H9 (cell line): Measurements from ENCODE around the gene TRMT112. TPM values are rescaled to one million over a fixed set of nuclear protein-coding genes. Genes with fewer than 3 reads are reported as not detected.

Source experiments
- DNase-seq: peaks from one replicate; pipeline ENCODE4 v3.0.0-alpha.2; 2017
- H2AFZ ChIP-seq: one replicate; pipeline ENCODE4 v1.6.1; 2013; ENCODE audit warnings: mild to moderate bottlenecking, low read length, control low read depth, moderate library complexity
- H2AK5ac ChIP-seq: 2 replicates; pipeline ENCODE4 v1.6.1; 2013; ENCODE audit warnings: low read length, control low read depth, mixed read lengths; ENCODE audit not compliant: insufficient read length
- H2BK120ac ChIP-seq: one replicate; pipeline ENCODE4 v1.6.1; 2013; ENCODE audit warnings: low read depth, mild to moderate bottlenecking, low read length, control low read depth, inconsistent platforms; ENCODE audit not compliant: poor library complexity, severe bottlenecking
- H2BK12ac ChIP-seq: 2 replicates; pipeline ENCODE4 v1.6.1; 2013; ENCODE audit warnings: low read length, control low read depth, mixed read lengths, low read depth; ENCODE audit not compliant: insufficient read length
- H2BK15ac ChIP-seq: 2 replicates; pipeline ENCODE4 v1.6.1; 2013; ENCODE audit warnings: low read depth, low read length, control low read depth
- H2BK20ac ChIP-seq: one replicate; pipeline ENCODE4 v1.6.1; 2013; ENCODE audit warnings: low read depth, mild to moderate bottlenecking, low read length, control low read depth, inconsistent platforms; ENCODE audit not compliant: poor library complexity, severe bottlenecking
- H2BK5ac ChIP-seq: 2 replicates; pipeline ENCODE4 v1.6.1; 2013; ENCODE audit warnings: low read length, control low read depth, mixed read lengths; ENCODE audit not compliant: insufficient read length
- H3K14ac ChIP-seq: 2 replicates; pipeline ENCODE4 v1.6.1; 2013; ENCODE audit warnings: low read length, control low read depth; ENCODE audit not compliant: insufficient read depth
- H3K18ac ChIP-seq: 2 replicates; pipeline ENCODE4 v1.6.1; 2013; ENCODE audit warnings: low read depth, mild to moderate bottlenecking, mixed read lengths, low read length, control low read depth; ENCODE audit not compliant: insufficient read length
- H3K23ac ChIP-seq: 2 replicates; pipeline ENCODE4 v1.6.1; 2013; ENCODE audit warnings: low read length, control low read depth, mixed read lengths, low read depth; ENCODE audit not compliant: insufficient read length
- H3K23me2 ChIP-seq: 2 replicates; pipeline ENCODE4 v1.6.1; 2013; ENCODE audit warnings: low read depth, mild to moderate bottlenecking, mixed read lengths, low read length, control low read depth; ENCODE audit not compliant: insufficient read length, poor library complexity, severe bottlenecking
- H3K27ac ChIP-seq: 2 replicates; pipeline ENCODE4 v1.5.1; 2013; ENCODE audit warnings: low read length, control low read depth, mixed read lengths, low read depth; ENCODE audit not compliant: insufficient read length
- H3K27me3 ChIP-seq: 2 replicates; pipeline ENCODE4 v1.6.1; 2013; ENCODE audit warnings: low read length, control low read depth, inconsistent platforms; ENCODE audit not compliant: insufficient read depth
- H3K4ac ChIP-seq: 2 replicates; pipeline ENCODE4 v1.6.1; 2013; ENCODE audit warnings: low read depth, mild to moderate bottlenecking, control low read depth, inconsistent platforms, low read length, moderate library complexity
- H3K4me1 ChIP-seq: 2 replicates; pipeline ENCODE4 v1.6.1; 2013; ENCODE audit warnings: low read length, control low read depth, inconsistent platforms; ENCODE audit not compliant: insufficient read depth
- H3K4me2 ChIP-seq: 2 replicates; pipeline ENCODE4 v1.6.1; 2013; ENCODE audit warnings: low read length, control low read depth, mixed read lengths; ENCODE audit not compliant: insufficient read length, insufficient read depth
- H3K56ac ChIP-seq: 2 replicates; pipeline ENCODE4 v1.6.1; 2013; ENCODE audit warnings: low read depth, mild to moderate bottlenecking, mixed read lengths, low read length, control low read depth; ENCODE audit not compliant: insufficient read length
- H3K79me1 ChIP-seq: 2 replicates; pipeline ENCODE4 v1.6.1; 2013; ENCODE audit warnings: low read depth, mild to moderate bottlenecking, moderate library complexity, low read length, control low read depth, inconsistent platforms; ENCODE audit not compliant: insufficient read depth, poor library complexity, severe bottlenecking
- H3K79me2 ChIP-seq: 2 replicates; pipeline ENCODE4 v1.6.1; 2013; ENCODE audit warnings: low read length, control low read depth, inconsistent platforms; ENCODE audit not compliant: insufficient read depth
- H3K9ac ChIP-seq: 2 replicates; pipeline ENCODE4 v1.6.1; 2013; ENCODE audit warnings: low read length, control low read depth, mixed read lengths; ENCODE audit not compliant: insufficient read length; ENCODE audit errors: extremely low read depth
- H3K9me3 ChIP-seq: one replicate; pipeline ENCODE4 v1.6.1; 2013; ENCODE audit warnings: low read depth, low read length, inconsistent platforms; ENCODE audit not compliant: control insufficient read depth
- H3T11ph ChIP-seq: one replicate; pipeline ENCODE4 v1.6.1; 2013; ENCODE audit warnings: mild to moderate bottlenecking, low read length, control low read depth, inconsistent platforms
- H4K20me1 ChIP-seq: one replicate; pipeline ENCODE4 v1.6.1; 2013; ENCODE audit not compliant: control insufficient read depth, insufficient read length, insufficient read depth
- H4K5ac ChIP-seq: 2 replicates; pipeline ENCODE4 v1.6.1; 2013; ENCODE audit warnings: low read depth, mild to moderate bottlenecking, mixed read lengths, low read length, control low read depth; ENCODE audit not compliant: insufficient read length
- H4K8ac ChIP-seq: replicated peaks from 2 replicates; pipeline ENCODE4 v1.6.1; 2013; ENCODE audit warnings: low read length, control low read depth, mixed read lengths, low read depth; ENCODE audit not compliant: insufficient read length
- H4K91ac ChIP-seq: 2 replicates; pipeline ENCODE4 v1.6.1; 2013; ENCODE audit warnings: low read depth, mild to moderate bottlenecking, moderate library complexity, mixed read lengths, low read length, control low read depth; ENCODE audit not compliant: insufficient read length
- H3K27ac Mint-ChIP-seq, 3 experiments: 2 replicates in 2 of 3; 3 replicates in 1 of 3; pipeline ENCODE4 v1.8.0; 2020 to 2021; ENCODE audit warnings: mixed read lengths in 3 of 3, mild to moderate bottlenecking in 1 of 3, moderate library complexity in 1 of 3
- H3K27me3 Mint-ChIP-seq: 2 replicates; pipeline ENCODE4 v1.8.0; 2021; ENCODE audit warnings: low read depth, mild to moderate bottlenecking, moderate library complexity, mixed read lengths
- H3K36me3 Mint-ChIP-seq, 3 experiments: 2 replicates in 2 of 3; 3 replicates in 1 of 3; pipeline ENCODE4 v1.8.0; 2020 to 2021; ENCODE audit warnings: low read depth in 3 of 3, mixed read lengths in 3 of 3; ENCODE audit not compliant: insufficient read depth in 1 of 3
- H3K4me1 Mint-ChIP-seq, 2 experiments: 2 replicates each; pipeline ENCODE4 v1.8.0; 2020; ENCODE audit warnings: mixed read lengths in 2 of 2
- H3K4me3 Mint-ChIP-seq, 2 experiments: 2 replicates in 1 of 2; 3 replicates in 1 of 2; pipeline ENCODE4 v1.8.0; 2020 to 2021; ENCODE audit warnings: mild to moderate bottlenecking in 2 of 2, mixed read lengths in 2 of 2, moderate library complexity in 1 of 2
- H3K9me3 Mint-ChIP-seq, 2 experiments: 2 replicates in 1 of 2; 3 replicates in 1 of 2; pipeline ENCODE4 v1.8.0; 2020; ENCODE audit warnings: mild to moderate bottlenecking in 2 of 2, mixed read lengths in 2 of 2, moderate library complexity in 1 of 2
- WGBS: extraction: QIAGEN DNeasy Blood & Tissue Kit; methylation state at CpG from one replicate; pipeline ENCODE4 v1.1.7; 2013; ENCODE audit warnings: missing lambda C conversion rate, low lambda C conversion rate, mixed read lengths; ENCODE audit not compliant: insufficient read length; ENCODE audit errors: extremely low coverage; 5-methylcytosine and 5-hydroxymethylcytosine counted together
- total RNA-seq: library from RNA; stranded (reverse); gene quantifications from 2 replicates; pipeline ENCODE4 v1.2.1, GENCODE V29; 2021
- TF ChIP-seq, protein P1 (sequence below): fragments of 200-600 bp; sonication (generic); conservative IDR thresholded peaks from 3 replicates; pipeline ENCODE4 v1.8.0; 2021; ENCODE audit warnings: antibody characterized with exemption, mild to moderate bottlenecking

TRMT112 gene
- total RNA-seq, 1 experiment from 2014 or later: 315 TPM

DNA sequence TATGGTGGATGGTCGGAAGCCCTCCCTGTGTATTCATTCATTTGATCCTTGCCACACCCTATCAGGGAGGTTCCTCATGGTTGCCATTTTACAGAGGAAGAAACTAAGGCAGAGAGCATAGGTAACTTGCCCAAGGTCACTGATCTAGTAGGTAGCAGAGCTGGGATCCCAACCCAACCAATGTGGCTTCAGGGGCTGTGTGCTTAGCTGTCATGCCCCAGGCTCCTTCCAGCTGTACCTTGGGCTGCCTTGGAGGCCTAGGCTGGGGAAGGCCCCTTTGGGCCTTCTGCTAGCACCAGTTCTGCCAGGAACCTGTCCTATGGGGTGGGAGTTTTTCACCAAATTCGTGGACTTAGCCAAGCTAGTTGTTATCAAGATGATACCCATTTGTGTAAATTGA, 41.5 kb downstream of the TRMT112 start:
- Histone ChIP-seq H3K4me2 (no peak overlapping the region), H3K27me3 (no peaks in the 10 kb centered on the region), H3K56ac (no peak overlapping the region), H3K79me1 (no peaks in the 10 kb centered on the region), H4K20me1 (peaks cover 2% of the 10 kb centered on the region), H3K79me2 (no peaks in the 10 kb centered on the region), H2BK20ac (no peak overlapping the region), H3K23ac (no peak overlapping the region), H2AFZ (no peak overlapping the region), H3K4me1 (no peaks in the 10 kb centered on the region), H2BK5ac (no peak overlapping the region), H4K8ac (no peak overlapping the region), H4K5ac (no peak overlapping the region), H3K9me3 (no peaks in the 10 kb centered on the region), H3K9ac (no peak overlapping the region), H2BK12ac (no peak overlapping the region), H3K18ac (no peak overlapping the region), H2BK120ac (no peak overlapping the region), H3K23me2 (peaks cover 5% of the 10 kb centered on the region), H4K91ac (no peak overlapping the region), H2AK5ac (no peak overlapping the region), H3K27ac (no peak overlapping the region), H3K14ac (no peak overlapping the region), H3K4ac (no peak overlapping the region), H3T11ph (no peak overlapping the region), H2BK15ac (no peak overlapping the region)
- DNase-seq: no peak
- no CpG with 5 or more reads among the region's 2 CpGs for WGBS
- Mint-ChIP-seq H3K27me3 (no peaks in the 10 kb centered on the region; the same call in none of the 2 replicates), H3K9me3 (no peaks in the 10 kb centered on the region), H3K27ac (no peak overlapping the region), H3K36me3 (peaks cover 0 to 9% (median 6%) of the 10 kb centered on the region in 3 experiments; a peak in 4 of 7 replicates), H3K4me1 (peaks cover 12 to 16% of the 10 kb centered on the region in 2 experiments), H3K4me3 (no peak overlapping the region)
- TF ChIP-seq, protein P1, sequence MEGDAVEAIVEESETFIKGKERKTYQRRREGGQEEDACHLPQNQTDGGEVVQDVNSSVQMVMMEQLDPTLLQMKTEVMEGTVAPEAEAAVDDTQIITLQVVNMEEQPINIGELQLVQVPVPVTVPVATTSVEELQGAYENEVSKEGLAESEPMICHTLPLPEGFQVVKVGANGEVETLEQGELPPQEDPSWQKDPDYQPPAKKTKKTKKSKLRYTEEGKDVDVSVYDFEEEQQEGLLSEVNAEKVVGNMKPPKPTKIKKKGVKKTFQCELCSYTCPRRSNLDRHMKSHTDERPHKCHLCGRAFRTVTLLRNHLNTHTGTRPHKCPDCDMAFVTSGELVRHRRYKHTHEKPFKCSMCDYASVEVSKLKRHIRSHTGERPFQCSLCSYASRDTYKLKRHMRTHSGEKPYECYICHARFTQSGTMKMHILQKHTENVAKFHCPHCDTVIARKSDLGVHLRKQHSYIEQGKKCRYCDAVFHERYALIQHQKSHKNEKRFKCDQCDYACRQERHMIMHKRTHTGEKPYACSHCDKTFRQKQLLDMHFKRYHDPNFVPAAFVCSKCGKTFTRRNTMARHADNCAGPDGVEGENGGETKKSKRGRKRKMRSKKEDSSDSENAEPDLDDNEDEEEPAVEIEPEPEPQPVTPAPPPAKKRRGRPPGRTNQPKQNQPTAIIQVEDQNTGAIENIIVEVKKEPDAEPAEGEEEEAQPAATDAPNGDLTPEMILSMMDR: no peak
